A673 (cell line): ENCODE results near the gene CCNYL1. TPM values are rescaled to one million over a fixed set of nuclear protein-coding genes. Genes with fewer than 3 reads are reported as not detected.
"Not testable (repeated sequence)": the region's sequence is repeated elsewhere in the genome, so short reads cannot be mapped to it uniquely, and the experiment has no call there.

Experiments used
- BruUV-seq: library from RNA; stranded (reverse); fragments of 400-500 nt; replicated peaks from 2 replicates; lab custom pipeline; 2021; lab: Mats Ljungman, UMichigan
- CTCF ChIA-PET: fragments of 300-600 bp; sonication (Branson Sonifier 250); formaldehyde crosslinking; loops from one replicate; lab custom pipeline; 2022; ENCODE audit warnings: antibody characterized with exemption; lab: Charles Lee
- POLR2A ChIA-PET: fragments of 300-600 bp; sonication (Branson Sonifier 250); formaldehyde crosslinking; loops from one replicate; lab custom pipeline; 2022; ENCODE audit warnings: antibody characterized with exemption; ENCODE audit not compliant: low non-redundant PET; lab: Charles Lee
- DNase-seq: peaks from one replicate; pipeline ENCODE4 v3.0.0-alpha.2; 2015; ENCODE audit warnings: low spot score
- H3K27ac ChIP-seq: fragments of 200-600 bp; sonication (generic); 2 replicates; pipeline ENCODE4 v1.5.1; 2016; ENCODE audit warnings: mixed run types, low read depth, mild to moderate bottlenecking, mixed read lengths, antibody characterized with exemption, low read length; ENCODE audit not compliant: poor library complexity, severe bottlenecking
- H3K27me3 ChIP-seq: fragments of 200-600 bp; sonication (generic); replicated peaks from 2 replicates; pipeline ENCODE4 v1.6.1; 2017; ENCODE audit warnings: mixed run types, low read depth, mild to moderate bottlenecking, mixed read lengths, antibody characterized with exemption, low read length; ENCODE audit not compliant: insufficient read depth, poor library complexity
- H3K36me3 ChIP-seq: fragments of 200-600 bp; sonication (generic); 2 replicates; pipeline ENCODE4 v1.6.1; 2016; ENCODE audit warnings: mixed run types, mild to moderate bottlenecking, mixed read lengths, antibody characterized with exemption, low read length; ENCODE audit not compliant: insufficient read depth, poor library complexity, severe bottlenecking
- H3K4me1 ChIP-seq: fragments of 200-600 bp; sonication (generic); 2 replicates; pipeline ENCODE4 v1.6.1; 2017; ENCODE audit warnings: mixed run types, mild to moderate bottlenecking, mixed read lengths, antibody characterized with exemption, low read length; ENCODE audit not compliant: insufficient read depth, poor library complexity, severe bottlenecking
- H3K4me3 ChIP-seq: fragments of 200-600 bp; sonication (generic); 2 replicates; pipeline ENCODE4 v1.5.1; 2016; ENCODE audit warnings: low read depth, mixed run types, mild to moderate bottlenecking, mixed read lengths, low read length; ENCODE audit not compliant: poor library complexity, severe bottlenecking
- H3K9me3 ChIP-seq: fragments of 200-600 bp; sonication (generic); 2 replicates; pipeline ENCODE4 v1.6.1; 2016; ENCODE audit warnings: mixed run types, low read depth, mild to moderate bottlenecking, mixed read lengths, antibody characterized with exemption, low read length; ENCODE audit not compliant: poor library complexity, severe bottlenecking
- CTCF ChIP-seq: fragments of 300-800, 200-600 bp; sonication (generic); conservative IDR thresholded peaks from 2 replicates; pipeline ENCODE4 v1.5.1; 2017; ENCODE audit warnings: low read depth, mild to moderate bottlenecking, antibody characterized with exemption, low read length, moderate library complexity, mixed read lengths
- EZH2 ChIP-seq: fragments of 200-600 bp; sonication (generic); IDR thresholded peaks from 2 replicates; pipeline ENCODE4 v1.6.1; 2017; ENCODE audit warnings: borderline replicate concordance, low read depth, mild to moderate bottlenecking, mixed read lengths, antibody characterized with exemption, low read length; ENCODE audit not compliant: poor library complexity, severe bottlenecking
- intact Hi-C: fragments of 100-400 bp; cut with micrococcal nuclease; formaldehyde crosslinking; loops from one replicate; pipeline ENCODE4 v1.10.0; 2022; ENCODE audit not compliant: unreplicated experiment
- total RNA-seq: library from RNA; stranded (reverse); gene quantifications from 2 replicates; pipeline ENCODE4 v1.2.3, GENCODE V29; 2021

The CCNYL1 gene
- total RNA-seq, 1 experiment from 2014 or later, result 12.8 TPM

- ChIA-PET CTCF (no interaction called here), POLR2A (no interaction called here)
These were observed 7.6 kb downstream of the CCNYL1 start for GRCh38 chr2:207719008-207719407.

GRCh38 chr2:207719655-207720054, 8.2 kb downstream of the CCNYL1 start:
- H3K4me1 ChIP-seq, BruUV-seq, H3K27ac ChIP-seq, CTCF ChIA-PET, H3K9me3 ChIP-seq, H3K36me3 ChIP-seq, H3K4me3 ChIP-seq, intact Hi-C loops, H3K27me3 ChIP-seq, DNase-seq: not testable (repeated sequence)
- POLR2A ChIA-PET, result interaction anchor here (0.6 kb wide), 1 partner anchor 492 kb away, joined by 6 read pairs; no protein-coding TSS in a partner anchor

More at GRCh38 chr2:207719008-207719407, 7.6 kb downstream of the CCNYL1 start:
- no TSS peak for BruUV-seq
- no peaks in the 10 kb centered on the region for H3K27me3 ChIP-seq
- no peaks in the 10 kb centered on the region for H3K9me3 ChIP-seq
- H3K27ac ChIP-seq, result no peak overlapping the region
- H3K4me3 ChIP-seq, result no peak overlapping the region
- no peak for TF ChIP-seq CTCF
- no peak for TF ChIP-seq EZH2
- no peaks in the 10 kb centered on the region for H3K4me1 ChIP-seq
- intact Hi-C loops, result no loop called here
- no peaks in the 10 kb centered on the region for H3K36me3 ChIP-seq
- DNase-seq, result no peak

- Histone ChIP-seq H3K4me3 (no peak overlapping the region), H3K27me3 (no peaks in the 10 kb centered on the region), H3K4me1 (no peaks in the 10 kb centered on the region), H3K9me3 (no peaks in the 10 kb centered on the region), H3K27ac (no peak overlapping the region), H3K36me3 (no peaks in the 10 kb centered on the region)
- no TSS peak for BruUV-seq
- TF ChIP-seq EZH2, result no peak
- no peak for TF ChIP-seq CTCF
- CTCF ChIA-PET, result no interaction called here
- intact Hi-C loops, result no loop called here
- DNase-seq, result no peak
- POLR2A ChIA-PET, result interaction anchor here (0.7 kb wide), 1 partner anchor 584 kb away, joined by 3 read pairs; no protein-coding TSS in a partner anchor
These were observed 9.2 kb downstream of the CCNYL1 start for GRCh38 chr2:207720517-207721187.
